C4-2B (cell line): ENCODE data around the gene ACVR1.

Source experiments
- ZFX ChIP-seq: fragments of 450-650 bp; IDR thresholded peaks from 2 replicates; pipeline ENCODE4 v1.6.1; 2017
- TF ChIP-seq, protein P1 (sequence below): fragments of 450-650 bp; conservative IDR thresholded peaks from 2 replicates; pipeline ENCODE4 v1.5.1; 2017; ENCODE audit warnings: mild to moderate bottlenecking

DNA sequence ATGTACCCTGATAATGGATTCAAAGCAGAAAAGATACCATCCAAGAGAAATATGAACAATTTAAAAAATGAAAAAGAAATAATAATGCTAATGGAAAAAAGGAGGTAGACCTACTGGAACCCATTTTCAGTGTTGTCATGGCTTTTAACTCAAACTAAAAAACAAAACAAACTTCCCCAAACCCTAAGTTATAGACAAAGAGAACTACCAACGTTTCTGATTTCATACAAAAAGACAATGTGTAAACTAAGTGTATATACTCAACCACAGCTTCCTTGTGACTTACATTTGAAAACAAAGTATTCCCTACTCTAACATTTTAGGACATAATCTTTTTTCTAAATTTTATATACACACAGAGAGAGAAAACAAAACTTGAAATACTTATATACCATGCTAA is 45.9 kb downstream of the ACVR1 start:
- TF ChIP-seq, protein P1, sequence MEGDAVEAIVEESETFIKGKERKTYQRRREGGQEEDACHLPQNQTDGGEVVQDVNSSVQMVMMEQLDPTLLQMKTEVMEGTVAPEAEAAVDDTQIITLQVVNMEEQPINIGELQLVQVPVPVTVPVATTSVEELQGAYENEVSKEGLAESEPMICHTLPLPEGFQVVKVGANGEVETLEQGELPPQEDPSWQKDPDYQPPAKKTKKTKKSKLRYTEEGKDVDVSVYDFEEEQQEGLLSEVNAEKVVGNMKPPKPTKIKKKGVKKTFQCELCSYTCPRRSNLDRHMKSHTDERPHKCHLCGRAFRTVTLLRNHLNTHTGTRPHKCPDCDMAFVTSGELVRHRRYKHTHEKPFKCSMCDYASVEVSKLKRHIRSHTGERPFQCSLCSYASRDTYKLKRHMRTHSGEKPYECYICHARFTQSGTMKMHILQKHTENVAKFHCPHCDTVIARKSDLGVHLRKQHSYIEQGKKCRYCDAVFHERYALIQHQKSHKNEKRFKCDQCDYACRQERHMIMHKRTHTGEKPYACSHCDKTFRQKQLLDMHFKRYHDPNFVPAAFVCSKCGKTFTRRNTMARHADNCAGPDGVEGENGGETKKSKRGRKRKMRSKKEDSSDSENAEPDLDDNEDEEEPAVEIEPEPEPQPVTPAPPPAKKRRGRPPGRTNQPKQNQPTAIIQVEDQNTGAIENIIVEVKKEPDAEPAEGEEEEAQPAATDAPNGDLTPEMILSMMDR: no peak
- no peak for TF ChIP-seq ZFX
